Lung (tissue), 12 donors: ENCODE results near the gene DCDC2B. TPM values are rescaled to one million over a fixed set of nuclear protein-coding genes. Genes with fewer than 3 reads are reported as not detected.

Experiments used
- ATAC-seq: fragments of 200-7000 bp; cut with Tn5 transposase; one replicate; pipeline ENCODE4 v1.9.1; 2020; ENCODE audit warnings: moderate number of reproducible peaks; ENCODE audit not compliant: insufficient read depth, low FRiP score
- DNase-seq, 3 donors: peaks; one replicate each; pipeline ENCODE4 v3.0.0-alpha.2; 2013 to 2017
- H3K27ac ChIP-seq, 2 donors: one replicate each; pipeline ENCODE4 v1.5.1; 2013; ENCODE audit warnings: mild to moderate bottlenecking in 2 of 2, moderate library complexity in 2 of 2, control low read depth in 1 of 2, inconsistent platforms in 1 of 2, low read depth in 1 of 2, low read length in 1 of 2
- H3K27me3 ChIP-seq, 3 donors: one replicate each; pipeline ENCODE4 v1.5.1; 2013; ENCODE audit warnings: low read length in 2 of 3; ENCODE audit not compliant: control insufficient read depth in 3 of 3, insufficient read depth in 3 of 3
- H3K36me3 ChIP-seq, 4 donors: one replicate each; pipeline ENCODE4 v1.5.1; 2013; ENCODE audit warnings: low read length in 4 of 4, mild to moderate bottlenecking in 1 of 4, moderate library complexity in 1 of 4; ENCODE audit not compliant: control insufficient read depth in 4 of 4, insufficient read depth in 4 of 4
- H3K4me1 ChIP-seq, 5 donors: one replicate each; pipeline ENCODE4 v1.5.1; 2013; ENCODE audit warnings: low read length in 5 of 5, mild to moderate bottlenecking in 2 of 5, moderate library complexity in 1 of 5; ENCODE audit not compliant: control insufficient read depth in 5 of 5, insufficient read depth in 5 of 5
- H3K4me3 ChIP-seq: one replicate; pipeline ENCODE4 v1.5.1; 2013; ENCODE audit warnings: mild to moderate bottlenecking, control low read depth, moderate library complexity
- H3K9ac ChIP-seq, 2 donors: one replicate each; pipeline ENCODE4 v1.5.1; 2013; ENCODE audit warnings: low read length in 2 of 2, control low read depth in 1 of 2; ENCODE audit not compliant: insufficient read depth in 1 of 2
- H3K9me3 ChIP-seq, 4 donors: one replicate each; pipeline ENCODE4 v1.5.1; 2013; ENCODE audit warnings: low read length in 3 of 4, mild to moderate bottlenecking in 1 of 4, moderate library complexity in 1 of 4; ENCODE audit not compliant: control insufficient read depth in 4 of 4, insufficient read depth in 3 of 4
- CTCF ChIP-seq: IDR thresholded peaks from 2 replicates; pipeline ENCODE4 v1.5.1; 2012; ENCODE audit warnings: mild to moderate bottlenecking; ENCODE audit errors: control extremely low read depth, extremely low read depth
- WGBS, 2 donors: extraction: QIAGEN DNeasy Blood & Tissue Kit; methylation state at CpG; one replicate each; pipeline ENCODE4 v1.1.7; 2013; 5-methylcytosine and 5-hydroxymethylcytosine counted together
- polyA plus RNA-seq, 2 donors: library from polyadenylated mRNA; stranded (reverse); fragments of 200-250 nt; gene quantifications; one replicate each; pipeline ENCODE4 v1.2.1, GENCODE V29; 2013
- total RNA-seq, 2 donors: library from RNA; depleted of rRNA in 1 of 2; stranded (reverse); fragments of >200 nt in 1 of 2; gene quantifications; one replicate each; pipeline ENCODE4 v1.2.1, GENCODE V29; 2014 to 2021
- donor health status: control.
- donor health status: control.
- donor health status: Bipolar disorder and iron deficiency.
- donor health status: healthy.
- donor health status: DM: yes; HTN: yes; CAD: no.

DCDC2B gene
- total and polyA plus RNA-seq, 4 donors: 3.5 to 10.0 (median 5.8) TPM

GRCh38 chr1:32195972-32196823 is 12.7 kb upstream of the DCDC2B start:
- H3K27ac ChIP-seq: no peak overlapping the region
- no peak overlapping the region for H3K9ac ChIP-seq
- no peaks in the 10 kb centered on the region for H3K27me3 ChIP-seq
- DNase-seq (no peak), ATAC-seq (no peak)
- H3K36me3 ChIP-seq: peaks cover 31 to 51% (median 37%) of the 10 kb centered on the region in 4 donors
- no peak for TF ChIP-seq CTCF
- no peak overlapping the region for H3K4me3 ChIP-seq
- H3K9me3 ChIP-seq: no peaks in the 10 kb centered on the region
- peaks cover 0 to 10% (median under 1%) of the 10 kb centered on the region in 5 donors for H3K4me1 ChIP-seq

- WGBS, 2 donors: 59 to 93% methylated on average over 1 of the region's 1 CpG
- ATAC-seq: no peak
- no peak overlapping the region for H3K27ac ChIP-seq
- no peaks in the 10 kb centered on the region for H3K27me3 ChIP-seq
- H3K36me3 ChIP-seq: peaks cover 22 to 42% (median 28%) of the 10 kb centered on the region in 4 donors
- no peak overlapping the region for H3K4me3 ChIP-seq
- DNase-seq: no peak
- no peaks in the 10 kb centered on the region for H3K9me3 ChIP-seq
- peaks cover 5 to 19% (median 8%) of the 10 kb centered on the region in 5 donors for H3K4me1 ChIP-seq
- TF ChIP-seq CTCF: no peak
- H3K9ac ChIP-seq: no peak overlapping the region
Measured at GRCh38 chr1:32197074-32197473, 11.8 kb upstream of the DCDC2B start.

GRCh38 chr1:32197837-32198236 is 11.1 kb upstream of the DCDC2B start:
- Histone ChIP-seq H3K27ac (no peak overlapping the region), H3K9me3 (no peaks in the 10 kb centered on the region), H3K4me1 (peaks cover 5 to 20% (median 8%) of the 10 kb centered on the region in 5 donors), H3K4me3 (no peak overlapping the region), H3K27me3 (no peaks in the 10 kb centered on the region), H3K9ac (no peak overlapping the region), H3K36me3 (peaks cover 22 to 35% (median 24%) of the 10 kb centered on the region in 4 donors)
- ATAC-seq (no peak), DNase-seq (no peak)
- TF ChIP-seq CTCF: no peak
- WGBS, 2 donors: 81 to 87% methylated on average over 6 of the region's 6 CpGs
